HG03354 (cell line): ENCODE results near the gene DOHH.
"Not testable (repeated sequence)": the region's sequence is repeated elsewhere in the genome, so short reads cannot be mapped to it uniquely, and the experiment has no call there.

Source experiments
- ATAC-seq: cut with Tn5 transposase; IDR thresholded peaks from one replicate; pipeline ENCODE4 v1.9.1; 2021; ENCODE audit warnings: mild to moderate bottlenecking; ENCODE audit not compliant: unreplicated experiment, poor library complexity, severe bottlenecking

The DOHH gene

DNA sequence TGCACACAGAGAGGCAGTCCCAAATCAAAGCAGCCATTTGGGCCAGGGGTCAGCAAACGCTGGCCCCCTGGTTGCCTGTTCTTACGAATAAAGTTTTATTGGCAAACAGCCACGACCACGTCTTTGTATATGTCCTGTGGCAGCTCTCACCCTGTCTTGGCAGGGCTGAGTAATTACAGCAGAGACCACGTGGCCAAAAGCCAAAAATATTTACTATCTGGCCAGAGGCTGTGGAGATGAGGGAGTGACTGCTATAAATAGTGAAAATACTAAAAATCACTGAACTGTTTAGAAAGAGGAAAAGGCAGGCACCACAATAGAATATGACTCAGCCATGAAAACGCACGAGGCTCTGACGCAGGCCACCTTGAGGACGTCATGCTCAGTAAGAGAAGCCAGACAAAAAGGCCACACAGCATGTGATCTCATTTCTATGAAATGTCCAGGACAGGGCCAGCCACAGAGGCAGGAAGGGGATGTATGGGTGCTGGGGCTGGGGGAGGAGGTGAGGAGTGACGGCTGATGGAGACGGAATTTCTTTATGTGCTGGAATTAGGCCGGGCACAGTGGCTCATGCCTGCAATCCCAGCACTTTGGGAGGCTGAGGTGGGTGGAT, 49.6 kb downstream of the DOHH start:
- ATAC-seq = no peak

GRCh38 chr19:3448616-3449334, 51.7 kb downstream of the DOHH start:
- ATAC-seq = no peak

GRCh38 chr19:3446657-3447056, 53.8 kb downstream of the DOHH start:
- not testable (repeated sequence) for ATAC-seq

DNA sequence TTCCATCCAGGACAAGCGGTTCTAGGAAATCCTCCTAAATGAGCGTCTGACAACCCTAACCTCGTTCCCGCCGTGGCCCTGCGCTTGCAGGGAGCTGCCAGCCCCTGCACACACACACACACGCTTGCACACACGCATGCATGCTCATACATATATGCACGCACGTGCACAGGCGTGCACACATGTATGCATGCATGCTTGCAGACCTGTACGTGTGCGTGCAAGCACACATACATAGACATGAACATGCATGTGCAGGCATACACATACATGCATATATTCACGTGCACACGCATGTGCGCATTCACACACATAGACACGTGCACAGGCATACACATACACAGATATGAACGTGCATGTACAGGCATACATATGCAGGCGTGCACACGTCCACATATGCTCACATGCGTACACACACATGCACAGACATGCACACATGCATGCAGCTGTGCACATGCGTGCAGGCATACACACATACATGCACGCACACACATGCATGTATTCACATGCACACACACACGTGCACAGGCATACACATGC, 55.7 kb downstream of the DOHH start:
- no peak for ATAC-seq

- no peak for ATAC-seq
Observed at GRCh38 chr19:3443840-3444694, 56.4 kb downstream of the DOHH start.

DNA sequence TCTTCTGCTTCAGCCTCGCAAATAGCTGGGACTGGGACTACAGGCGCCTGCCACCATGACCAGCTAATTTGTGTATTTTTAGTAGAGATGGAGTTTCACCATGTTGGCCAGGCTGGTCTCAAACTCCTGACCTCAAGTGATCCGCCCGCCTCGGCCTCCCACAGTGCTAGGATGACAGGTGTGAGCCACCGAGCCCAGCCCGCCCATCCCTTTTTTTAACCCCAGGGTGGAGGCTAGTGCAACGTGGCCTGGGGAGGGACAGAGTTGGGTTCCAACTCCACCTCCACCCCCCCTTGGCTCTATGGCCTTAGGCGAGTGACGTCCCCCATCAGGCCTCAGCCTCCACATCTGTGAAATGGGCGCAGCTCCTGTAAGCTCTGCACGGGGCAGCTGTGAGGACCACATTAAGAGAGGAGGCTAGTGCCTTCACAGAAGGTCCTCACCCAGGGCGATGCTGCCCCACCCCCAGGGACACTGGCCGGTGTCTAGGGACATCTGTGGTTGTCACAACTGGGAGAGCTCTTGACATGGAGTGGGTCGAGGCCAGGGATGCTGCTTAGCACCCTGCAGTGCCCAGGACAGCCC, 57.9 kb downstream of the DOHH start:
- ATAC-seq = no peak

GRCh38 chr19:3441986-3442329, 58.5 kb downstream of the DOHH start:
- ATAC-seq = no peak

- ATAC-seq = no peak
Observed at GRCh38 chr19:3441089-3441985, 59.1 kb downstream of the DOHH start.
